OCI-LY1 (cell line): ENCODE measurements around the gene LZTFL1.

Source experiments
- H2AFZ ChIP-seq: fragments of 200-600 bp; sonication (generic), shearing (Covaris generic); 2 replicates; pipeline ENCODE4 v1.6.0; 2014; ENCODE audit warnings: antibody characterized with exemption, mild to moderate bottlenecking, low read length
- H3F3A ChIP-seq: fragments of 200-600 bp; sonication (generic), shearing (Covaris generic); 2 replicates; pipeline ENCODE4 v1.6.0; 2014; ENCODE audit warnings: mild to moderate bottlenecking, antibody characterized with exemption, low read length, moderate library complexity; ENCODE audit not compliant: insufficient read depth
- H3K27ac ChIP-seq: fragments of 200-600 bp; sonication (generic); 2 replicates; pipeline ENCODE4 v1.5.1; 2014; ENCODE audit warnings: low read length, mixed run types, mild to moderate bottlenecking, low read depth; ENCODE audit not compliant: poor library complexity, severe bottlenecking
- H3K27me3 ChIP-seq: fragments of 200-600 bp; sonication (generic); 2 replicates; pipeline ENCODE4 v1.6.0; 2014; ENCODE audit warnings: antibody characterized with exemption, mild to moderate bottlenecking, low read length, moderate library complexity; ENCODE audit not compliant: insufficient read depth
- H3K36me3 ChIP-seq: fragments of 200-600 bp; sonication (generic); 2 replicates; pipeline ENCODE4 v1.6.1; 2014; ENCODE audit warnings: mild to moderate bottlenecking, antibody characterized with exemption, low read length, moderate library complexity, mixed read lengths; ENCODE audit not compliant: insufficient read depth
- H3K4me1 ChIP-seq: fragments of 200-600 bp; sonication (generic); 2 replicates; pipeline ENCODE4 v1.5.1; 2014; ENCODE audit warnings: mild to moderate bottlenecking, low read length, moderate library complexity; ENCODE audit not compliant: insufficient read depth, severe bottlenecking
- H3K4me2 ChIP-seq: fragments of 200-600 bp; sonication (generic), shearing (Covaris generic); 2 replicates; pipeline ENCODE4 v1.6.1; 2014; ENCODE audit warnings: low read length
- H3K4me3 ChIP-seq: fragments of 200-600 bp; sonication (generic); 2 replicates; pipeline ENCODE4 v1.5.1; 2014; ENCODE audit warnings: low read length, low read depth, mild to moderate bottlenecking, mixed read lengths; ENCODE audit not compliant: poor library complexity, severe bottlenecking
- H3K79me2 ChIP-seq: fragments of 200-600 bp; shearing (Covaris generic); 2 replicates; pipeline ENCODE4 v1.6.1; 2016; ENCODE audit warnings: mixed run types, low read length, mixed read lengths; ENCODE audit not compliant: insufficient read depth
- H3K9ac ChIP-seq: fragments of 200-600 bp; sonication (generic), shearing (Covaris generic); 2 replicates; pipeline ENCODE4 v1.6.1; 2014; ENCODE audit warnings: mild to moderate bottlenecking, low read length, mixed read lengths
- H3K9me2 ChIP-seq: fragments of 200-600 bp; sonication (generic), shearing (Covaris generic); 2 replicates; pipeline ENCODE4 v1.6.1; 2014; ENCODE audit warnings: low read depth, mild to moderate bottlenecking, low read length, mixed read lengths
- H3K9me3 ChIP-seq: fragments of 200-600 bp; shearing (Covaris generic); 2 replicates; pipeline ENCODE4 v1.6.1; 2014; ENCODE audit warnings: low read length, mixed read lengths
- H4K20me1 ChIP-seq: fragments of 200-600 bp; sonication (generic), shearing (Covaris generic); 2 replicates; pipeline ENCODE4 v1.6.0; 2016; ENCODE audit warnings: mild to moderate bottlenecking, low read length; ENCODE audit not compliant: insufficient read depth
- CTCF ChIP-seq: fragments of 200-600 bp; sonication (generic), shearing (Covaris generic); IDR thresholded peaks from 2 replicates; pipeline ENCODE4 v1.5.1; 2017; ENCODE audit warnings: mild to moderate bottlenecking, antibody characterized with exemption, low read length, moderate library complexity, mixed read lengths
- EZH2 ChIP-seq: fragments of 200-600 bp; sonication (generic), shearing (Covaris generic); IDR thresholded peaks from 2 replicates; pipeline ENCODE4 v1.8.0; 2017; ENCODE audit warnings: borderline replicate concordance, mixed run types, mild to moderate bottlenecking, antibody characterized with exemption, low read length, moderate library complexity, mixed read lengths

Gene LZTFL1

GRCh38 chr3:45884368-45885201 lies 42.7 kb upstream of the LZTFL1 start:
- H3K4me2 ChIP-seq = no peak overlapping the region
- no peak overlapping the region for H2AFZ ChIP-seq

GRCh38 chr3:45881078-45882022 lies 39.4 kb upstream of the LZTFL1 start:
- H3K4me1 ChIP-seq = no peaks in the 10 kb centered on the region
- H2AFZ ChIP-seq = no peak overlapping the region
- no peak for TF ChIP-seq CTCF
- TF ChIP-seq EZH2 = no peak
- H3K4me2 ChIP-seq = no peak overlapping the region
- no peak overlapping the region for H3K27ac ChIP-seq
- no peaks in the 10 kb centered on the region for H3F3A ChIP-seq
- no peaks in the 10 kb centered on the region for H3K79me2 ChIP-seq
- H3K4me3 ChIP-seq = no peak overlapping the region
- H4K20me1 ChIP-seq = no peaks in the 10 kb centered on the region
- H3K9me2 ChIP-seq = no peaks in the 10 kb centered on the region
- peaks cover 8% of the 10 kb centered on the region; the same call in 1 of the 2 replicates for H3K27me3 ChIP-seq
- no peaks in the 10 kb centered on the region for H3K9me3 ChIP-seq
- no peak overlapping the region for H3K9ac ChIP-seq
- no peaks in the 10 kb centered on the region for H3K36me3 ChIP-seq

More at GRCh38 chr3:45884368-45885201, 42.7 kb upstream of the LZTFL1 start:
- Histone ChIP-seq H3K4me3 (no peak overlapping the region), H3K27ac (no peak overlapping the region), H3K79me2 (no peaks in the 10 kb centered on the region), H3K9ac (no peak overlapping the region), H3K36me3 (no peaks in the 10 kb centered on the region), H3F3A (no peaks in the 10 kb centered on the region), H3K27me3 (peaks cover 8% of the 10 kb centered on the region; the same call in 1 of the 2 replicates), H3K9me3 (no peaks in the 10 kb centered on the region), H3K4me1 (peaks cover under 1% of the 10 kb centered on the region), H4K20me1 (no peaks in the 10 kb centered on the region), H3K9me2 (no peaks in the 10 kb centered on the region)
- TF ChIP-seq EZH2 (no peak), CTCF (no peak)

GRCh38 chr3:45880725-45881077 lies 38.8 kb upstream of the LZTFL1 start:
- Histone ChIP-seq H3K27me3 (peaks cover 8% of the 10 kb centered on the region; the same call in 1 of the 2 replicates), H3K4me2 (no peak overlapping the region), H2AFZ (no peak overlapping the region), H3K4me3 (no peak overlapping the region), H3K79me2 (no peaks in the 10 kb centered on the region), H3F3A (no peaks in the 10 kb centered on the region), H3K4me1 (no peaks in the 10 kb centered on the region), H3K27ac (no peak overlapping the region), H3K9me2 (no peaks in the 10 kb centered on the region), H4K20me1 (no peaks in the 10 kb centered on the region), H3K36me3 (no peaks in the 10 kb centered on the region), H3K9ac (no peak overlapping the region), H3K9me3 (no peaks in the 10 kb centered on the region)
- TF ChIP-seq EZH2 = no peak
- no peak for TF ChIP-seq CTCF
